ENCODE results near the gene ABHD17A.

Gene ABHD17A

DNA sequence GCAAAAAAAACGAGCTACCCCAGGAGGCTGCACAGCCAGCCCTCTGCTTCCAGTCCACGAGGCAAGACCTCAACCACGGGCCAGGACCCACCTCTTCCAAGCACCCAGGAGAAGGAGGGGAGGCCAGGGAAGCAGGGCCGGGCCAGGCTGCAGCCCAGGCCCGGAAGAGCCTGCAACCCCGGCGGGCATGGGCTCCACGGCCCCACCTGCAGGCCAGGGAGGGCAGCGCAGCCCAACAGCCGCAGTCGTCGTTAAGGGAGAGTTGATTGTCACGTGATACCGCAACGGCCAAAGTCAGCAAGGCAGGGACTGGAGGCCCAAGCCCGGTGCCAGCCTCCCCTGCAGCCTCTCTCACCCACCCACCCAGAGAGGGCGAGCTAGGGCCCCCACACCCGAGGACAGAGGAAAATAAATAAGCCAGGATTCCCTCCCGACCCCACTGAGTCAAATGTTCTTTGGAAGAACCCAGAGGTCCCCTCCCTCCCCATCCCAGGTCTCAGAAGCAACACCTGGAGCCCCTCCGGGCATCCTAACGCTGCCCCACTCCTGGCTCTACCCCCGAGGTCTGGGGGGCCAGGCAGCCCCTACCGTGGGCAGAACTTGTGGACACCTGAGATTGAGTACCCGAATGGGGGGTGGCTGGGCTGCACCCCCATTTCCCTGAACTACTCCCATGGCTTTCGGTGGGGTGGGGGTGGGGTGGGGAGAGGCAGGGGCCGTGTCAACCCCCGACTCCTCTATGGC is 31.8 kb downstream of the ABHD17A start:
- no peak for TF ChIP-seq GATA1 (IDR thresholded peaks at IDR 0.05; ENCODE audit: low read depth, low read length)
- no peak for TF ChIP-seq POLR2A (IDR thresholded peaks at IDR 0.05; ENCODE audit: low read length)
- DNase-seq: peak; percentile 93 to 95

DNA sequence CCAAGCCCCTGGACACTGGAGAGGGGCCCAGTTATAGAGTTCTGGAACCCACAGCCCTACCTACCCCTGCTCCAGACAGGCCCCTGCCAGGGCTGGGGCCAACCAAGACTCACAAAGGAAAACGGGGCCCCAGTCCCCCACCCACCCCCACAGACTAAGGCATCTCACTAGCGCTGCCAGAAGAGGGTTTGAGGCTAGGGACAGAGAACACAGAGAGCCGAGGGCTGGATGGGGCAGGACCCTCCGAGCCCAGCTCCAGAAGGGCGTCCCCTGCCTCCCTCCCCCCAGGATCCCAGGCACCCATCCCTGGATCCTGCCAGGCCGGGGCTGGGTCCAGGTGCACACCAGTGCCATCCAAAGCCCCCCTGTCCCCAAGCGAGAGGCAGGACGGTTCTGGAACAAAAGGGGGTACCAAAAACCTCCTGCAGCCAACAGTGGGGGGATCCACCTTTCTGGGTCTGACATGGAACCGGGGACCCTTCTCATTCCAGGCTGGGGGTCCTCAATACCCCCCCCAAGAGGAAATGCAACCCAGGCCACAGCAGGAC is 32.6 kb downstream of the ABHD17A start:
- TF ChIP-seq POLR2A (IDR thresholded peaks at IDR 0.05; ENCODE audit: low read length): no peak
- TF ChIP-seq GATA1 (IDR thresholded peaks at IDR 0.05; ENCODE audit: low read depth, low read length): no peak
- no peak for DNase-seq

DNA sequence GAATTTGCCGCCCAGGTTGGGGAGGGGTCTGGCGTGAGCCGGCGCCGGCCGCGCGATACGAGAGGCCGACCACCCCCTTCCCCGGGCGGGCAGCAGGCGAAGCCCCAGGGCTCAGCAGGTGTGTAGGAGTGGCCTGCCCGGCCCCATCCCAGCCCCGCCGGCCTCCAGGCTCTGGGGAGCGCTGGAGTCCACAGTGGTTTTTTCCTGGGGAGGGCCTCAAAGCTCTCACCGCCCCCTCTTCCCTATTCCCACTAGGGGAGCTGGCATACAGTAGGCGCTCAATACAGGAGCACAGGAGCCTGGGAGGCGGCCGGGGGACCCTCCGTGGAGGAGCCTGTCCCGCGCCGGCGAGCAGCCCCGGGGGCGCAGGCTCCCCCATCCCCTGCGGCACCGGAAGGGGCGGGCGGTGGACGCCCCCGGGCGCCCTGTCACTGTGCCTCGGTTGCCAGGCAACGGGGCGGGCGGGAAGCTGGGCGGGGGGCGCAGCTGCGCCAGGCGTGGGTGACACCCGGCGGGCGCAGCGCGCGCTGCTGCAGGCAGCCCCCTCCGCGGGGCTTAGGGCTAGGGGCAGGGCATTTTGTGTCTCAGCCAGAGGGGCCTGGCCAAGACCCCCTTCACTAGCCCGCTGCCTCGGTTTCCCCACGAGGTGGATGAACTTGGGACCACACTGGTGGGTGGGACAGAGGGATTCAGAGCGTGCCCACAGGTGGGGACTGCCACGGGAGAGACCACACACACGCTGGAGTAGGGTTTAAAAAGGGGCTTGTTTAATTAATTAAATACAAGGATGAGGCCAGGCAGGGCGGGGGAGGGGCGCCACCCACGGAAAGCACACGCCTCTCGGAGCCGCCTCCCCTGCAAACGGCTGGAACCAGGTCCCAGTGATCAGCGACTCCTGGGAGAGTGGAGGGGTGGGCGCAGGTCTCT is 33.4 kb downstream of the ABHD17A start:
- peak; percentile 65 to 76 for DNase-seq
- TF ChIP-seq POLR2A (IDR thresholded peaks at IDR 0.05; ENCODE audit: low read length): no peak
- TF ChIP-seq GATA1 (IDR thresholded peaks at IDR 0.05; ENCODE audit: low read depth, low read length): no peak

- no peak for DNase-seq
- TF ChIP-seq GATA1 (IDR thresholded peaks at IDR 0.05; ENCODE audit: low read depth, low read length) (no peak), POLR2A (IDR thresholded peaks at IDR 0.05; ENCODE audit: low read length) (no peak)
Observed at GRCh38 chr19:1850809-1851653, 34.3 kb downstream of the ABHD17A start.

DNA sequence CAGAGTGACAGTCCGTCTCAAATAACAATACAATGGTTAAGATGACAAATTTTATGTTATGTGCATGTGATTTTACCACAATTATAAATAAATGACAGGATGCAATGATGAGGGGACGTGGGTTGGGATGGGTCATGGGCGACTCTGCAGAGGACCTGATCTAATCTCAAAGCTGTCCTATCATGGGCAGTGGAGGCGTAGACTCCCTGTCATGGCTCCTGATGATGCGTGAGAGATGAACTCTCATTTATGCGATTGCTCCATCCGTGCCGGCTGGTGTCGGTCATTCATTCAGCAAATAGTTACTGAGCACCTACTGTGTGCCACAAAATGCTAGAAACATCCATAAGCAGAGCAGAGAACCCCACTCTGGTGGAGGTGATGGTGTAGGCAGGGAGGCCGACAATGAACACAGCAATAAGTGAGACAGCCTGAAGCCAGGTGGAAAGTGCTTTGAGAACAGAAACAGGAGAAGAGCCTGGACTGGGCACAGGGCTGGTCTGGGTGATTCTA is 35.4 kb downstream of the ABHD17A start:
- no peak for DNase-seq
- TF ChIP-seq POLR2A (IDR thresholded peaks at IDR 0.05; ENCODE audit: low read length) (no peak), GATA1 (IDR thresholded peaks at IDR 0.05; ENCODE audit: low read depth, low read length) (no peak)

DNA sequence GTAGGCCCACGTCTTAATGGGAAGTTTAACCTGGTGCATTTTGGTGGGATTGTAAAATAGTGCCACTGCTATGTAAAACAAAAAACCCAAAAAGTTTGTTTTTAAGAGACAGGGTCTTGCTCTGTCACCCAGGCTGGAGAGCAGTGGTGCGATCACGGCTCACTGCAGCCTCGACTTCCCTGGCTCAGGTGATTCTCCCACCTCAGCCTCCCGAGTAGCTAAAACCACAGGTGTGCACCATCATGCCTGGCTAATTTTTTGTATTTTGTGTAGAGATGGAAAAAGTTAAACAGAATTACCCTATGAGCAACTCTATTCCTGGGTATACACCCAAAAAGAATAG is 36.2 kb downstream of the ABHD17A start:
- DNase-seq: no peak
- TF ChIP-seq POLR2A (IDR thresholded peaks at IDR 0.05; ENCODE audit: low read length): no peak
- no peak for TF ChIP-seq GATA1 (IDR thresholded peaks at IDR 0.05; ENCODE audit: low read depth, low read length)

DNA sequence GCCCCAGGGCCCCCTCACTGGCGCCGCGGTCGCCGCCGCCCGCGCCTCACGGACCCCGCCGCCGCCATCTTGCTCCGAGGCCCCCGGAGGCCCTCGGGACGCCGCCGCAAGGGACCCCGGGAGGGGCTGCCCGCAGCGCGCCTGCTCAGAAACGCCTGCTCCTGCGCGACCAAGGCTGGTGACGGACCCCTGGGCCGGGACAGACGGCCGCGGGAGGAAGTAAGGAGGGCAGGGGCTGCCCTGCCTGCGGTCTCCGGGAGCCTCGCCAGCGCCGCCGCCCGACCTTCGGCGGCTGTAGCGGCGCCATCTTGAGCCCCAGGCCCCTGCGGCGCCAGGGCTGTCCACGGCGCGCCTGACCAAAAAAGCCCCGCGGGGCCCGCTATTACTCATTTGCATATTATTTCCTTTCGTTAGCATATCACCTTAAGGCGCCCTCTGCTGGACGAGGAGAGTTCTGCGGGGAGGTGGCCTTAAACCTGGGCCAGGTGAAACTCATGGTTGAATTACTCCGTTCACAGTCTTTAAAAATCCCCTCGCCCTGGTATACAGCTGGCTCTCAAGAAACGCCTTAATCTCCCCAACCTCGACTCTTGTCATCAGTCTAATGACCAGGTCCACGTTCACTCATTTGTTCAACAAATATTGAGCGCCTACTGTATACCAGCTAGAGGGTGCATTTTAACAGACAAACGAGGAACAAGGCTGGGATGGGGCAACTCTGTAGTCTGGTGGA is 36.7 kb downstream of the ABHD17A start, which contains the start of gene REXO1:
TSS of gene REXO1 (minus strand) at position 85 of the 733 bp plus-strand sequence. CDS start 125 bp downstream, outside the sequence.
- peak; percentile 96 to 98 for DNase-seq

GRCh38 chr19:1847684-1848398 is 37.5 kb downstream of the ABHD17A start:
- DNase-seq: peak; percentile 87 to 90
- TF ChIP-seq POLR2A (IDR thresholded peaks at IDR 0.05; ENCODE audit: low read length): no peak
- no peak for TF ChIP-seq GATA1 (IDR thresholded peaks at IDR 0.05; ENCODE audit: low read depth, low read length)

More for the DNA sequence above, 36.7 kb downstream of the ABHD17A start, which contains the start of gene REXO1:
- TF ChIP-seq POLR2A (IDR thresholded peaks at IDR 0.05; ENCODE audit: low read length): peak; percentile 68
- TF ChIP-seq GATA1 (IDR thresholded peaks at IDR 0.05; ENCODE audit: low read depth, low read length): no peak

- no peak for DNase-seq
- TF ChIP-seq POLR2A (IDR thresholded peaks at IDR 0.05; ENCODE audit: low read length) (no peak), GATA1 (IDR thresholded peaks at IDR 0.05; ENCODE audit: low read depth, low read length) (no peak)
Observed at GRCh38 chr19:1847348-1847683, 38.0 kb downstream of the ABHD17A start.

DNA sequence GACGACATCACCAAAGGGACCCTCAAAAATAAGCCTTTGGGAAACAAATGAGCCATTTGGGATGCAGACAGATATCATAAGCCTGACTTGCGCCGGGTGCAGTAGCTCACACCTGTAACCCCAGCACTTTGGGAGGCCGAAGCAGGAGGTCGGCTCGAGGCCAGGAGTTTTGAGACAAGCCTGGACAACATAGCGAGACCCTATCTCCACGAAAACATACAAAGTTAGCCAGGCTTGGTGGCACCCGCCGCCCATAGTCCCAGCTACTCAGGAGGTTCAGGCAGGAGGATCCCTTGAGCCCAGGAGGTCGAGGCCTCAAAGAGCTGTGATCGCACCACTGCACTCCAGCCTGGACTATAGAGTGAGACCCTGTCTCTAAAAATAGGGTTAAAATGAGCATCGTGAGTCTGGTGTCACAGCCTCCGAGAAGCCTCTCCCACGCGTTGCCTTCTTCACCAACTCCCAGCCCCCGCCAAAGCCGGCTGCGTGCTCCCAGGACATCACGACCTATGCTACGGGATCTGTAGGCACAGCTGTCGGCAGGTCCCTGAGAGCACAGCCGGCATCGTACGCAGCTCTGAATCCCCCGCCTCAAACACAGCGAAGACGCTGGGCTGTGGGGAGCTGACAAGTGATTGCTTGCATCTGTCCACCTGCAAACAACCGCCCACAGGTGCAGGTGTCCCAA is 38.6 kb downstream of the ABHD17A start:
- no peak for TF ChIP-seq GATA1 (IDR thresholded peaks at IDR 0.05; ENCODE audit: low read depth, low read length)
- TF ChIP-seq POLR2A (IDR thresholded peaks at IDR 0.05; ENCODE audit: low read length): no peak
- DNase-seq: no peak

DNA sequence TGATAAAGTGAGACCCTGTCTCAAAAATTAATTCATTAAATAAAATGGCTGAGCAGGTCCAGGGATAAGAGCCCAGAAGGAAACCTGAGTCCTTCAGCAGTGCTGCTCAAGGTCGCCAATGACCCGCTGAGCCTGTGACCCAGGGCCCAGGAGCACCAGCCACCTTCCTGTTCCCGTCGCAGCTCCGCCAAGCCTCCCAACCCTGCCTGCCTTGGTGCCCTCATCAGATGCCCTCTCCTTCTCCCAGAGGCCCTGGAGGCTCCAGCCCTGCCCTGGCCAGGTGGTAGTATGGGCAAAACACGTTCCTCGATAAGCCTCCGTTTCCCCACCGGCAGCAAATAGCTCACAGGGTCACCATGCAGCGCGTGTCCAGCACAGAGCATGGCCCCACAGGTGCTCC is 39.7 kb downstream of the ABHD17A start:
- no peak for DNase-seq
- TF ChIP-seq GATA1 (IDR thresholded peaks at IDR 0.05; ENCODE audit: low read depth, low read length) (no peak), POLR2A (IDR thresholded peaks at IDR 0.05; ENCODE audit: low read length) (no peak)
